Fibroblast of the aortic adventitia (primary cell): ENCODE measurements around the gene HOXC4. TPM values are rescaled to one million over a fixed set of nuclear protein-coding genes. Genes with fewer than 3 reads are reported as not detected.

Experiments
- DNase-seq: peaks from one replicate; pipeline ENCODE4 v3.0.0-alpha.2; 2010; ENCODE audit warnings: low read depth
- H3K4me3 ChIP-seq: 2 replicates; pipeline ENCODE4 v1.5.1; 2011; ENCODE audit warnings: low read depth, mild to moderate bottlenecking, control low read depth, low read length, moderate library complexity
- total RNA-seq: library from RNA; depleted of rRNA; stranded (reverse); fragments of >200 nt; gene quantifications from 2 replicates; pipeline ENCODE4 v1.2.3, GENCODE V29; 2012; ENCODE audit warnings: low replicate concordance
- TF ChIP-seq, protein P1 (sequence below): IDR thresholded peaks from 2 replicates; pipeline ENCODE4 v1.5.1; 2011; ENCODE audit warnings: mild to moderate bottlenecking, low read length, control low read depth, inconsistent platforms; ENCODE audit not compliant: insufficient read depth

HOXC4 gene
- total RNA-seq, 1 donor = 0.36 TPM

DNA sequence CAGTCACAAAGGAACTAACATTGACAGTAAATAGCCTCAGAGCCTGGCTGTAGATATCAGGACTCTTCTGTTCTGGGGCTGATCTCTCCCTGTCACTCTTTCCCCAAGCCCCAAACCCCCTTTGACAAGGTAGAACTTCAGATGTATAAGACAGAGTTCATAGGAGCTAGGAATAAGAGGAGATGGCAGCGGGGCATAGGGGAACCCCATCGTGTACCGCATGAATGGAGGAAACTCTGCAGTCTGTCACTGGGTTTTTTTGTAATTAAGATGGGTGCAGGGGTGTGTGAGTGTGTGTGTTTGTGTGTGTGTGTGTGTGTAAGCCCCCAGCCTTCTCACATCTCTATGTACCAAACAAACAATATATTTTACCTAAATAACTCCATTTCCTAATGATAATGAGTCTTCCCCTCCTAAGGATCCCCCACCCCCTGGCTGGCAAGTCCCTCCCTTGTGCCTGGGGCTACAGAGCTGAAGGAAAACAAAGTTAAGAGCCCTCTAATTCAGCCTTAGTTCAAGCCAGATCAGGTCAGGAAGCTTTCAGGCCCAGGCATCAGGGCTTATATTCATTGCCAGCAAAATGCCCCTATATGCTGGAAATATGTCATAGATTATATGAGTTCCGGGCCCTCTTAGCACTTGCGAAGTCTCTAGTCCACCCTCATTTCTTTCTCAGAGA is 9.1 kb upstream of the HOXC4 start:
- TF ChIP-seq, protein P1, sequence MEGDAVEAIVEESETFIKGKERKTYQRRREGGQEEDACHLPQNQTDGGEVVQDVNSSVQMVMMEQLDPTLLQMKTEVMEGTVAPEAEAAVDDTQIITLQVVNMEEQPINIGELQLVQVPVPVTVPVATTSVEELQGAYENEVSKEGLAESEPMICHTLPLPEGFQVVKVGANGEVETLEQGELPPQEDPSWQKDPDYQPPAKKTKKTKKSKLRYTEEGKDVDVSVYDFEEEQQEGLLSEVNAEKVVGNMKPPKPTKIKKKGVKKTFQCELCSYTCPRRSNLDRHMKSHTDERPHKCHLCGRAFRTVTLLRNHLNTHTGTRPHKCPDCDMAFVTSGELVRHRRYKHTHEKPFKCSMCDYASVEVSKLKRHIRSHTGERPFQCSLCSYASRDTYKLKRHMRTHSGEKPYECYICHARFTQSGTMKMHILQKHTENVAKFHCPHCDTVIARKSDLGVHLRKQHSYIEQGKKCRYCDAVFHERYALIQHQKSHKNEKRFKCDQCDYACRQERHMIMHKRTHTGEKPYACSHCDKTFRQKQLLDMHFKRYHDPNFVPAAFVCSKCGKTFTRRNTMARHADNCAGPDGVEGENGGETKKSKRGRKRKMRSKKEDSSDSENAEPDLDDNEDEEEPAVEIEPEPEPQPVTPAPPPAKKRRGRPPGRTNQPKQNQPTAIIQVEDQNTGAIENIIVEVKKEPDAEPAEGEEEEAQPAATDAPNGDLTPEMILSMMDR = no peak
- no peak overlapping the region for H3K4me3 ChIP-seq
- DNase-seq = no peak

DNA sequence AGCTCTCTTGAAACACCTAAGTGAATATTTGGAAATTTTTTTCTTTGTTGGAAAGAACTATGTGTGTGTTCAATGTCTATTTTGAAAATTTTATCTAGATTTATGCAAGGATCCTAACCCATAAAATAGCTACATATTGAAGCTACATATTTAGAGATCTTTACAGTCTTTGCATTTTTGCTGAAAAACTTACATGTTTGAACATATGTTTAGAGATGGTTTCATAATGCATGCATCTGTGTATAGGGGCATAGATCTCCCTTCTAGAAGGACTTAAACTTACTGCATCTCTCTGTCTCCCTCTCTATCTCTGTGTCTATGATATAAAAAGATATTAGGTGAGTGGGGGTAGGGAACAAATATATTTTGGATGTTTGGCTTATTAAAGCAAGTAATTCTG is 8.2 kb upstream of the HOXC4 start:
- TF ChIP-seq, protein P1 = no peak
- no peak for DNase-seq

DNA sequence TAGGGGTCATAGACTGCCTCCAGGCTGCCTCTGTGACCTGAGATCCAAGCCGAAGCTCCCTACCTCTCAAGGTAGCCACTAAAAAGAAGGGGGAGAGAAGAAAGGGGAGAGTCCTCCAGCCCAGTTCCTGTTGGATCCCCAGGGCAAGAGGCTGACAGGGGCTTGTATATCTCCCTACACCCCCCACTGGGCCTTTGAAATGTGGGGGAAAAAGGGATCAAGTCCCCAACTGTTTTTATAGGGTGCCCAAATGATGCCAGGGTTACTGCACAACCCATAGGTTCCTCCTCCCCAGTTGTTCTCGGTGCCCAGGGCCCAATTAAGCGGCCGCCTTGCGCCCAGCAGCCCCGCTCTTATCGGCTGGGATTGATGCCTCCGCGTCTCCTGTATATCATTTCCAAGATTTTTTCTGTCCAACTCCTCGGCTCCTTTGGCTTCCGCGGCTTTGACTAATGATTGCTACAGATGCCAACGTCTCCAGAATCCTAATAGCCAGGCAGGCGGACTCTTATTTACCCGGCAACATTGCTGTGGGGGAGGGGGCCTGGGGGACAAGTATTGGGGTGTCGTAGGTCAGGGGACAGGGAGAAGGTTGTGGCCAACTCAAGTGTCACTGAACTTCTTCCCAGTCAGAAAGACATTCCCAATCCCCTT is 7.6 kb upstream of the HOXC4 start:
- H3K4me3 ChIP-seq = no peak overlapping the region
- no peak for DNase-seq
- TF ChIP-seq, protein P1 = no peak

More for the DNA sequence above, 8.2 kb upstream of the HOXC4 start:
- no peak overlapping the region for H3K4me3 ChIP-seq

DNA sequence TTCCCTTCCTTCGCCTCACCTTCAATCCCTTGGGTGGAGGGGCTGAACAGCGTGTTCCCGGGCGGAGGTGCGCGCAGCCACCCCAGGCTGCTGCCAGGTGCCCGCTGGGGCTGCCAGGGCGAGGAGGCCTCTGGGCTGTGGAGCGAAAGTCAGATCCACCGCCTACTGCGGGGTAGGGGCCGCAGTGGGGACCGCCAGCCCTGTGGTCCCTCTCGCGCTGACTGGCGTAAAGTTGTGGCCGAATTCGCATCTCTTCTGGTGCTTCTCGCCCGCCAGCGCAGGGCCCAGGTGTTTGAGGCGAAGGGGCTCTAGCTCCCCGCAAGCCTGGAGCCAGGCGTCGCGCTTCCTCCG is 6.9 kb upstream of the HOXC4 start:
- H3K4me3 ChIP-seq = no peak overlapping the region
- no peak for DNase-seq
- TF ChIP-seq, protein P1 = no peak

DNA sequence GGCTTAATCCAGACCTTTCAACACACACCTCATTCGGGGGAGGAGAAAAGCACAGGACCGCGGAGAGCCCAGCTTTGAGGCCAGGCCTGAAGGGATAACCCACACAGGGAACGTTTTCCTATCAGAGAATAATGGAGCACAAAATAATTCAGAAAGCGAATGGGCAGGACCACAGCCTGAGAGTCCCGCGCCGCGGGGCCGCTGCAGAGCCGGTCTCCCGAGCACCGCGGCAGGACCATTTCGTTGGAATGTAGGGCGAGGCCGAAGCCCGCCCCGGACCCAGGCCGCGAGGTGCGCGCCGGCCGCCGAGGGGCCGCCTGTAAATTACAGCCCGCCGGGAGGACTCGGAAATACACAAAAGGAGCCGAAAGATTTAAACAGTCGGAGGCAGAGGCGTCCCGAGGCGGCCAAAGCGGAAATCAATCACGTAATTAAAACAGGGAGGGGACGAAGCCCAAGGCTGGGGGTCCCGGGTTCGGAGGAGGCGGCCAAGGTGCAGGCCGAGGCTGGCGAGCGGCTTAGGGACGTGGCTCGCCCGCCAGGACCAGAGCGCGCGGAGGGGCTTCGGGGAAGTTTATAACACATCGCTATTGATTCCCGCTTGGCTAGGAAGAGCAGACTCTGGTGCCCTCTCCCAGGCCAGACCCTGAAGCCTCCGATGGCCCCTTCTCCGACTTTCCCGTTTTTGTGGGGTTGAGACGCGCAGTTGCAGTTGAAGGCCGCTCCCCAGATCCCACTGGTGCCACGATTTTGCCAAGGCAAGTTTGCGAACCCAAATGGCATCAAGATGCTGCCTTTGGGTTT is 6.3 kb upstream of the HOXC4 start:
- no peak overlapping the region for H3K4me3 ChIP-seq
- TF ChIP-seq, protein P1 = no peak
- DNase-seq = no peak

DNA sequence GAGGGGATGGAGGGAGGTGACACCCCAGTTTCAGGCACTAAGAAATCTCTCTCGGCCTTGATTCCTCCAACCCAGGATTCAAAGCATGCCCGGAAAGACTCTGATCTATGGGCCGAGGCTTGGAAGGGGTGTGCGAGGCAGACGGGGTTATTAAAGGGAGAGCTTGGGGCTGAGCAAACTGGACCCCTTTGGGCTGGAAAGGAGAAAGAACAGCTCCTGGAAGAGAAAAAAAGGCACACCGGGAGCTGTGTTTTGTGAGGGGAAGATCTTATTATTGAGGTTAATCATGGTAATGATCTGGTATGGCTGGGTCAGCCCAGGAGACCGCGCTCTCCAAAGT is 5.7 kb upstream of the HOXC4 start:
- TF ChIP-seq, protein P1 = no peak
- no peak for DNase-seq
- no peak overlapping the region for H3K4me3 ChIP-seq
